Ovary (tissue), 3 donors: ENCODE measurements around the gene FSD1L.

Experiments used
- EP300 ChIP-seq: sonication (generic); formaldehyde crosslinking; IDR thresholded peaks from one replicate; pipeline ENCODE4 v1.6.1; 2017; ENCODE audit warnings: antibody characterized with exemption
- POLR2A ChIP-seq: fragments of 450-650 bp; IDR thresholded peaks from one replicate; pipeline ENCODE4 v1.6.1; 2017; ENCODE audit warnings: antibody characterized with exemption, mild to moderate bottlenecking, moderate library complexity
- TF ChIP-seq, protein P1 (sequence below), 3 donors: fragments of 450-650 bp in 2 of 3; fragments of 200-600 bp in 1 of 3; IDR thresholded peaks; one replicate each; pipeline versions ENCODE4 v1.5.1 to v1.8.0; 2016 to 2022; ENCODE audit warnings: antibody characterized with exemption in 3 of 3, mild to moderate bottlenecking in 1 of 3
- donor health status: DM: no; HTN: no; CAD: no.

DNA sequence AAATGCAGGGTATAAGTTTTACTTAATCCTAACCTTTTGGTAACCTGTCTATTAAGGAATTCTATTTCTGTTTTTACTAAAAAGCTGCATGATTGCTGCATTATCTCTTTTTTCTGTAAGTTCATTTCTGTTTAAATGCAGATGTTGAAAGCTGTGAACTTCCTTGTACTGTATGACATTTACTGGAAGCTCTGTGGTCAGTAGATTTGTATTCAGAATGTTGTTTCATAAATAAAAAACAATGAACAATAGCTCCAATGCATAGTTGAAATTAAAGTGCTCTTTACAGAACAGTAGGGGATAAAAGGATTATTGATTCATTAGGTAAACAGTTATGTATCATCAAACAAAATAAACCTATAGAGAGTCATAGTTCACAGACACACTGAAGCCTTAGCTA, 63.6 kb downstream of the FSD1L start:
- TF ChIP-seq, protein P1, sequence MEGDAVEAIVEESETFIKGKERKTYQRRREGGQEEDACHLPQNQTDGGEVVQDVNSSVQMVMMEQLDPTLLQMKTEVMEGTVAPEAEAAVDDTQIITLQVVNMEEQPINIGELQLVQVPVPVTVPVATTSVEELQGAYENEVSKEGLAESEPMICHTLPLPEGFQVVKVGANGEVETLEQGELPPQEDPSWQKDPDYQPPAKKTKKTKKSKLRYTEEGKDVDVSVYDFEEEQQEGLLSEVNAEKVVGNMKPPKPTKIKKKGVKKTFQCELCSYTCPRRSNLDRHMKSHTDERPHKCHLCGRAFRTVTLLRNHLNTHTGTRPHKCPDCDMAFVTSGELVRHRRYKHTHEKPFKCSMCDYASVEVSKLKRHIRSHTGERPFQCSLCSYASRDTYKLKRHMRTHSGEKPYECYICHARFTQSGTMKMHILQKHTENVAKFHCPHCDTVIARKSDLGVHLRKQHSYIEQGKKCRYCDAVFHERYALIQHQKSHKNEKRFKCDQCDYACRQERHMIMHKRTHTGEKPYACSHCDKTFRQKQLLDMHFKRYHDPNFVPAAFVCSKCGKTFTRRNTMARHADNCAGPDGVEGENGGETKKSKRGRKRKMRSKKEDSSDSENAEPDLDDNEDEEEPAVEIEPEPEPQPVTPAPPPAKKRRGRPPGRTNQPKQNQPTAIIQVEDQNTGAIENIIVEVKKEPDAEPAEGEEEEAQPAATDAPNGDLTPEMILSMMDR (IDR thresholded peaks at IDR 0.05) = no peak
- TF ChIP-seq EP300 (no peak), POLR2A (no peak)
